HG02973 (cell line): Measurements from ENCODE around the gene LMNA.
"Not testable (repeated sequence)": the region's sequence is repeated elsewhere in the genome, so short reads cannot be mapped to it uniquely, and the experiment has no call there.

Experiments used
- ATAC-seq: cut with Tn5 transposase; IDR thresholded peaks from one replicate; pipeline ENCODE4 v1.9.1; 2021; ENCODE audit warnings: moderate library complexity; ENCODE audit not compliant: unreplicated experiment

Gene LMNA

DNA sequence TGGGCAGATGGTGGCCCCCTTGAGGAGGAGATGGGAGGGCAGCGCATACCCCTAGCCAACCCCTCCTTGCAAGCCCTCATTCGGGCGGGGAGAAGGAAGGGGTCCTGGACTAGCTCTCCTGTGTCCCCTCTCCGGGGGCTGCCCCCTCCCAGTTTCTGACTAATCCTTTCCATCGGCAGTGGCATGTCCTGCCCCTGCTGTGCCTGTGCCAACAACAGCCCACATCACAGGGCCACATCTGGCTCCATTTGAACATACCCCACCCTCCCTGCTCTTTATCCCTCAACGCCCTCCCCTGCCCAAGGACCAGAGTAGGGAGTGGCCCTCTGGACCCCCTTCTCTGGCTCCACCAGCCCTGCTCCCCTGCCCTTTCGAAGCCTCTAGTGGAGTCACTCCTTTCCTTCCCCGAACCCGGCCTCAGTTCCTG is 11.0 kb upstream of the LMNA start:
- ATAC-seq = no peak

- no peak for ATAC-seq
Observed at GRCh38 chr1:156104065-156104810, 10.3 kb upstream of the LMNA start.

DNA sequence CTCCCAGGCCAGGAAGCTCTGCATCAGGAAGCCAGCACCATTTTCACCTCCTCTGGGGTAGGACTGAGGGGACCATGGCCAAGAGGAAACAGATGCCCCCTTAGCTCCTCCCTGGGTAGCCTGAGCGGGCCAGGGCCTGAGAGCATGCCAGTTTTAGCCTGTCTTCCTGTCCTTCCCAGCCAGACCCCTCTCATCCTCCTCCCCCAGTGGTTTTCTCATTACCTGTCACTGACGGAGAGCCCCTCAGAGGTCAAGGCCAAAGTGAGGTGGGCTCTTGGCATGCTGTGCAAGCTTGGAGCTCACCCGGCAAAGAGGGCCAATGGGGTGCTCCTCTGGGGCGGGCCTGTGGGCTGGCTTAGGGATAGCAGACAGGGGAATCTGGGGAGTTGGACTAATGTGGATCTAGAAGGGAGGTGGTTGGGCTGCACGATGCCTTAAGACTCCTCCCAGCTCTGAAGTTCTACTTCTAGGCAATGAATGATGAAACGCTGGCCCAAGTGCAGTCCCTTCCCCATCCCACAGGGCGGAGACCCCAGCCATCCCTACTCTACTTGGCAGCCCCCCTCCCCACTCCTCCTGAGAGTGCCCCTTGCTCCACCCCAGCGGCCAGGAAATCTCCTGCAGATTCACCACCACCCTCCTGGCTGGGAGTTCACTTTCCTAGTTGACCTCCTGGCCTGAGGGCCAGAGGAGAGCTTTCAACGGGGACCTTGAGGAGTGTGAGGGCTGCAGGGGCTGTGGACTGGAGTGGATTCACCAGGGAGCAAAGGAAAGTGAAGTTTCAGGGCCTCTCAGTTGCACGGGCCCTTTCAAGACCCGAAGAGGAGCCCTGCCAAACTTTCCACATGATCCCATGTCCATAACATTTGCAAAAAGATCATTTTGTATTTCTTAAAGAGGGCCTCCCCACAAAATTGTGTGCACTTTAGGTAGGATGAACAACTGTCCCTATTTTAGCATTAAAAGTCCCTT is 9.4 kb upstream of the LMNA start:
- ATAC-seq = no peak

GRCh38 chr1:156106624-156107488 is 7.7 kb upstream of the LMNA start:
- no peak for ATAC-seq

DNA sequence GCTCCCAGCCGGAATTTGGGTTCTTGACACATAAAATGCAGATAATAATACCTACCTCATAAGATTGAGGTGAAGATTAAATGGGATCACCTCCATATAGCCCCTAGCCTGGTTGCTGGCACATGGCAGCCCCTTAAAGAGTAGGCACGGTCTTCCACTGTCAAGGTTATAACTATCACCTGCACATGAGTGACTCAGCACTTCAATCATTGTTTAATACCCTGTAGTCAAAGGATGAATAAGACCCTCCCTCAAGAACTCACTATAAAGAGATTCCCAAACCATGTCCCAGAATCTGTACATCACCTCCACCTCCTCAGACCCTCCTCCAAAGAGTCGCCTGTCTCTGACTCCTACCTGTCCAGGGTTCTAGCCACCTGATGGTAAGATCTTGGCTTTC is 6.5 kb upstream of the LMNA start:
- no peak for ATAC-seq

- ATAC-seq = no peak
Observed at GRCh38 chr1:156108664-156109241, 5.8 kb upstream of the LMNA start.

DNA sequence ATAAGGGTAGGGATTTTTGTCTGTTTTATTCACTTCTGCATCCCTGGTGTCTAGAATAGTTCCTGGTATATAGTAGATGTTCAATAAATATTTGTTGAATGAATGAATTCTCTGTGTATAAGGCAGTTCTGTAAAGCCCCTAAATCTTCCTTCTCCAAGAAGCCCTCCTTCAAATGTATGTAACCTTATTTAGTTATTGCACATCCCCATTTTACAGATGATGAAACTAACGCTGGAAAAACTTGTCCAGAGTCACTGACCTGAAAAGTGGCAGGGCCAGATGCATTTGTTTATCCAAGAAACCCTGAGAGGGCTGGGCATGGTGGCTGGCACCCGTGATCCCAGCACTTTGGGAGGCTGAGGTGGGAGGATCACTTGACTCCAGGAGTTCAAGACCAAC is 4.3 kb upstream of the LMNA start:
- no peak for ATAC-seq

- no peak for ATAC-seq
Observed at GRCh38 chr1:156111355-156111962, 3.1 kb upstream of the LMNA start.

- no peak for ATAC-seq
Observed at GRCh38 chr1:156112276-156113137, 2.0 kb upstream of the LMNA start.

GRCh38 chr1:156113282-156113950 is 1.1 kb upstream of the LMNA start:
- ATAC-seq = no peak

DNA sequence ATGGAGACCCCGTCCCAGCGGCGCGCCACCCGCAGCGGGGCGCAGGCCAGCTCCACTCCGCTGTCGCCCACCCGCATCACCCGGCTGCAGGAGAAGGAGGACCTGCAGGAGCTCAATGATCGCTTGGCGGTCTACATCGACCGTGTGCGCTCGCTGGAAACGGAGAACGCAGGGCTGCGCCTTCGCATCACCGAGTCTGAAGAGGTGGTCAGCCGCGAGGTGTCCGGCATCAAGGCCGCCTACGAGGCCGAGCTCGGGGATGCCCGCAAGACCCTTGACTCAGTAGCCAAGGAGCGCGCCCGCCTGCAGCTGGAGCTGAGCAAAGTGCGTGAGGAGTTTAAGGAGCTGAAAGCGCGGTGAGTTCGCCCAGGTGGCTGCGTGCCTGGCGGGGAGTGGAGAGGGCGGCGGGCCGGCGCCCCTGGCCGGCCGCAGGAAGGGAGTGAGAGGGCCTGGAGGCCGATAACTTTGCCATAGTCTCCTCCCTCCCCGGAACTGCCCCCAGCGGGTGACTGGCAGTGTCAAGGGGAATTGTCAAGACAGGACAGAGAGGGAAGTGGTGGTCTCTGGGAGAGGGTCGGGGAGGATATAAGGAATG is 505 bp downstream of the LMNA start:
- ATAC-seq = no peak

DNA sequence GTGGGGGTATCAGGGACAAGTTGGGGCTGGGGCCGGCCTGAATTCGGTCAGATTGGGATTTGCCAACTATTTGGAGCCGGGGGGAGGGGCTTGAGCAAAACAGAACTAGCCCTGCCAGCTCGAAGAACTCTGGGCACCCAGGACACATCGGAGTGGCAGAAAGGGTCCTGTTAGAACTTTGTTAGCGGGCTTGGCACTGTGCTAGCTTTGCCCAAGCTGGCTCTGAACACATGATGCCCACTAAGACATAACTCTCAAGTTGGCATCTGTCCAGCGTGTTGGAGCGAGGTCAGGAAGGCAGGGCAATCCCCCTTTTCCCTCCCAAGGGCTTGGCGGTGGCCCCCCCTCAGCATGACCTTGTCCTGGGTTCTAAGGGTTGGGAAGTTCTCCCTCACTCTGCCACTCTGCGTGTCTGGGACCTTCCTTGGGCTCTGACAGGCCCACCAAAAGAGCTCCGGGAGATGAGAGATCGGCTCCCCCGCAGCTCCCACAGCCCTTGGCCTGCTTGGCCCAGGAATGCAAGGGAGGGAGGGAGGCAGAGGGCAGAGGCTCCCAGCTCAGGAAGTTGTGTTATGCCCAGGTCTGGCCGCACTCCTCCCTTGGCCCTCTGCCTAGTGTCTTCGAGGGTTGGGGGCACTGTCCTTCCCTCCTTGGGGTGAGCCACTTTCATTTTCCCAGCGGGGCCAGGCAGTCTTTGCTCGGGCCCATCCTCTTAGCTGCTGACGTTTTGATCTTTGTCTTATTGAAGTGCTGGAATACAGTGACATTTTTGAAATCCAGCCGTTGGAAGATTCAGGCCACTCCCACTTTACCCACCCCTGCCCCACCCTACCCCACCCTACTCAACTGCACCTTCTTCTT is 1.2 kb downstream of the LMNA start:
- ATAC-seq = no peak

GRCh38 chr1:156116731-156117130 is 2.2 kb downstream of the LMNA start:
- ATAC-seq = not testable (repeated sequence)

GRCh38 chr1:156117414-156118176 is 3.1 kb downstream of the LMNA start:
- ATAC-seq = no peak

DNA sequence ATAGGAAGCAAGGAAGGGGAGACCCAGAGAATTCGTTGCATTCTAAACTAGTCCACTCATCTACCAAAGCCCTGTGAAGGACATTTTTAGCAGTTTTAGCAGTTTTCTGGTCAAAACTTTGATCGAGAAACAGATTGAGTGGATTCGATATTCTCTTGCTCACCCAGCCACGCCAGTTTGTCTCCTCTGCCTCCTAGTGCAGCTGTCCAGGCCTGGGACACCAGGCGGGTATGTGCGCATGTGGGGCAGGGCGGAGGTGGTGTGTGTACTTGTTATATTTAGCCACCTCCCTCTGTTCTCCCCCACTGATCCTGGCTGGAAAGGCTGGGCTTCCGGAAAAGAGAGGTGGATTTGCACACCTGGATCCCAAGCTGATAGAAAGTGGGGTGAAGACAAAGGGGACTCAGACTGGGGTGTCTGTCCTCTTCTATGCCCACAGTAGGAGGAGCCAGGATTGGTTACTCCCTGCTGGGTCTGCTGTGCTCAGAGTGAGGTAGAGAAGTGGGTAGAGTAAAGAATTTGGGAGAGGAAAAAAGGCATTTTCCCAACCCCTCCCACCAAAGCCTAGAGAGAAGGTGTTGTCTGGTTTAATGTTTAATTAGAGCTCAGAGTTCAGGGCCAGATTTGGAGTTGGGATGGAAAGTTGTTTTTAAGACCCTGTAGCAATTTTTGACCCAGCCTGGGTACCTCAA is 3.8 kb downstream of the LMNA start:
- ATAC-seq = no peak
